Measurements from ENCODE around the gene RNF182.
"Not testable (repeated sequence)": the region's sequence is repeated elsewhere in the genome, so short reads cannot be mapped to it uniquely, and the experiment has no call there.

The RNF182 gene

GRCh38 chr6:13965582-13966127, 40.9 kb downstream of the RNF182 start:
- DNase-seq (ENCODE audit: low spot score): no peak

- no peak for DNase-seq (ENCODE audit: low spot score)
Observed at GRCh38 chr6:13971303-13971702, 46.6 kb downstream of the RNF182 start.

GRCh38 chr6:13972602-13973001, 47.9 kb downstream of the RNF182 start:
- not testable (repeated sequence) for DNase-seq (ENCODE audit: low spot score)

GRCh38 chr6:13973422-13973821, 48.7 kb downstream of the RNF182 start:
- DNase-seq (ENCODE audit: low spot score): not testable (repeated sequence)

GRCh38 chr6:13978102-13978640, 53.4 kb downstream of the RNF182 start:
- DNase-seq (ENCODE audit: low spot score): no peak

GRCh38 chr6:13978787-13979186, 54.0 kb downstream of the RNF182 start:
- DNase-seq (ENCODE audit: low spot score): no peak

GRCh38 chr6:13979284-13980171, 54.8 kb downstream of the RNF182 start:
- DNase-seq (ENCODE audit: low spot score): no peak

- DNase-seq (ENCODE audit: low spot score): no peak
Observed at GRCh38 chr6:13980534-13980933, 55.8 kb downstream of the RNF182 start.

GRCh38 chr6:13985663-13986325, 61.0 kb downstream of the RNF182 start:
- no peak for DNase-seq (ENCODE audit: low spot score)

GRCh38 chr6:13986700-13987399, 62.1 kb downstream of the RNF182 start:
- no peak for DNase-seq (ENCODE audit: low spot score)

- no peak for DNase-seq (ENCODE audit: low spot score)
Observed at GRCh38 chr6:13987400-13987865, 62.7 kb downstream of the RNF182 start.

- DNase-seq (ENCODE audit: low spot score): no peak
Observed at GRCh38 chr6:13988049-13988738, 63.4 kb downstream of the RNF182 start.

GRCh38 chr6:13988908-13989307, 64.2 kb downstream of the RNF182 start:
- DNase-seq (ENCODE audit: low spot score): no peak

- no peak for DNase-seq (ENCODE audit: low spot score)
Observed at GRCh38 chr6:13989496-13990144, 64.9 kb downstream of the RNF182 start.

- no peak for DNase-seq (ENCODE audit: low spot score)
Observed at GRCh38 chr6:13990796-13991195, 66.0 kb downstream of the RNF182 start.

- no peak for DNase-seq (ENCODE audit: low spot score)
Observed at GRCh38 chr6:13991393-13991792, 66.6 kb downstream of the RNF182 start.

GRCh38 chr6:13992417-13993055, 67.8 kb downstream of the RNF182 start:
- no peak for DNase-seq (ENCODE audit: low spot score)

GRCh38 chr6:13993416-13993815, 68.7 kb downstream of the RNF182 start:
- DNase-seq (ENCODE audit: low spot score): no peak

GRCh38 chr6:13998356-13998755, 73.6 kb downstream of the RNF182 start:
- no peak for DNase-seq (ENCODE audit: low spot score)

GRCh38 chr6:14000901-14001300, 76.1 kb downstream of the RNF182 start:
- no peak for DNase-seq (ENCODE audit: low spot score)

All from CD4-positive, alpha-beta T cell treated with Interleukin-2 at 100 ng/mL for 4 hours (primary cell).